ENCODE results near the gene TMEM170A. TPM values are rescaled to one million over a fixed set of nuclear protein-coding genes. Genes with fewer than 3 reads are reported as not detected.

The TMEM170A gene
- total RNA-seq, 1 experiment from 2014 or later, result 46.8 TPM

GRCh38 chr16:75458029-75458428 is 6.5 kb downstream of the TMEM170A start:
- no peak overlapping the region for H4K91ac ChIP-seq (ENCODE audit: insufficient read length, low read depth, low read length)
- H3K9me3 Mint-ChIP-seq, result no peaks in the 10 kb centered on the region
- H3K4me1 ChIP-seq (ENCODE audit: insufficient read depth, low read length), result no peaks in the 10 kb centered on the region; the same call in 1 of the 2 replicates
- H3K79me2 ChIP-seq (ENCODE audit: insufficient read depth, low read length), result peaks cover 34% of the 10 kb centered on the region; the same call in 1 of the 2 replicates
- no peak overlapping the region for H3K4me3 Mint-ChIP-seq
- H2AK5ac ChIP-seq (ENCODE audit: insufficient read length, low read length), result no peak overlapping the region
- H3K27me3 ChIP-seq (ENCODE audit: insufficient read depth, low read length), result no peaks in the 10 kb centered on the region
- H3K23me2 ChIP-seq (ENCODE audit: insufficient read length, low read depth, low read length, poor library complexity, severe bottlenecking), result no peaks in the 10 kb centered on the region
- H4K5ac ChIP-seq (ENCODE audit: insufficient read length, low read depth, low read length), result no peak overlapping the region
- H3K14ac ChIP-seq (ENCODE audit: insufficient read depth, low read length), result no peak overlapping the region
- WGBS (ENCODE audit: extremely low coverage, insufficient read length, low lambda C conversion rate), result no CpG with 5 or more reads among the region's 4 CpGs
- H3K4me2 ChIP-seq (ENCODE audit: insufficient read depth, insufficient read length, low read length), result no peak overlapping the region
- H3K4ac ChIP-seq (ENCODE audit: low read depth, low read length), result no peak overlapping the region
- H3T11ph ChIP-seq (ENCODE audit: low read length), result no peak overlapping the region
- H3K4me1 Mint-ChIP-seq, result peaks cover 60 to 85% of the 10 kb centered on the region in 2 experiments
- no peak overlapping the region for H2BK12ac ChIP-seq (ENCODE audit: insufficient read length, low read depth, low read length)
- H3K56ac ChIP-seq (ENCODE audit: insufficient read length, low read depth, low read length), result no peak overlapping the region
- H2BK5ac ChIP-seq (ENCODE audit: insufficient read length, low read length), result no peak overlapping the region
- H3K79me1 ChIP-seq (ENCODE audit: insufficient read depth, low read depth, low read length, poor library complexity, severe bottlenecking), result peaks cover 3% of the 10 kb centered on the region
- H3K23ac ChIP-seq (ENCODE audit: insufficient read length, low read depth, low read length), result no peak overlapping the region
- no peak overlapping the region for H2AFZ ChIP-seq (ENCODE audit: low read length)
- no peak overlapping the region for H2BK120ac ChIP-seq (ENCODE audit: low read depth, low read length, poor library complexity, severe bottlenecking)
- no peak overlapping the region; a peak in 1 of 7 replicates for H3K27ac Mint-ChIP-seq
- no peak overlapping the region for H2BK15ac ChIP-seq (ENCODE audit: low read depth, low read length)
- H3K27ac ChIP-seq (ENCODE audit: insufficient read length, low read depth, low read length), result no peak overlapping the region
- no peak for TF ChIP-seq CTCF (conservative IDR thresholded peaks at IDR 0.05)
- no peaks in the 10 kb centered on the region; the same call in none of the 2 replicates for H3K27me3 Mint-ChIP-seq (ENCODE audit: low read depth)
- H4K8ac ChIP-seq (replicated peaks; ENCODE audit: insufficient read length, low read depth, low read length), result no peak overlapping the region
- no peak overlapping the region for H3K9ac ChIP-seq (ENCODE audit: extremely low read depth, insufficient read length, low read length)
- no peak for DNase-seq
- H2BK20ac ChIP-seq (ENCODE audit: low read depth, low read length, poor library complexity, severe bottlenecking), result no peak overlapping the region
- H3K18ac ChIP-seq (ENCODE audit: insufficient read length, low read depth, low read length), result no peak overlapping the region
- H3K36me3 Mint-ChIP-seq (ENCODE audit: insufficient read depth in 1 of 3, low read depth in 3 of 3), result peaks cover 4 to 17% (median 11%) of the 10 kb centered on the region in 3 experiments
- H3K9me3 ChIP-seq (ENCODE audit: control insufficient read depth, low read depth, low read length), result no peaks in the 10 kb centered on the region
- no peaks in the 10 kb centered on the region for H4K20me1 ChIP-seq (ENCODE audit: control insufficient read depth, insufficient read depth, insufficient read length)

All from H9 (cell line).